Measurements from ENCODE around the gene SLC26A4.

SLC26A4 gene

DNA sequence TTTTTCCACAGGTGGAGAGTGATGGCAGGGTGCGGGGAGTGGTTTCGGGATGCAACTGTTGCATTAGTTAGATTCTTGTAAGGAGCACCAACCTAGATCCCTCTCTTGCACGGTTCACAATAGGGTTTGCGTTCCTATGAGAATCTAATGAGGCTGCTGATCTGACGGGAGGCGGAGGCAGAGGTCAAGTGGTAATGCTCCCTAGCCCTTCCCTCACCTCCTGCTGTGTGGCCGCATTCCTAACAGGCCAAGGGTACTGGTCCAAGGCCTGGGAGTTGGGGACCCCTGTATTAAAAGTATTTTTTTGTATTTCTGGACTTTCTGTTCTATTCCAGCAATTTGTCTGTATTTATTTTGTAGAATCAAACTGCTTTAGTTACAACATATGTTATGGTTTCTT is 90.5 kb downstream of the SLC26A4 start:
- no peak for DNase-seq (ENCODE audit: low read depth)

DNA sequence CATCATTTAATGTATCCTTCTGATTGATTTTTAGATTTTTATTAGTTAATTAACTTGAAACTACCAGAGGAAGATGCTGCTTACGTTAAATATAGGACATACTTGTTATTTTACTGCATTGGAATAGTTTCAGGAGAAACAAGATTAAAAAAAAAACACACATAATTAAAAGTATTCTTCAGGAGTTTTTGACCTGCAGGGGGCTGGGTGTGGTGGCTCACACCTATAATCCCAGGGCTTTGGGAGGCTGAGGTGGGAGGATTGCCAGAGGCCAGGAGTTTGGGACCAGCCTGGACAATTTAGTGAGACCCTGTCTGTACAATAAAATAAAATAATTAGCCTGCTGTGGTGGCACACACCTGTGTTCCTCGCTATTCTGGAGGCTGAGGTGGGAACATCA is 94.0 kb downstream of the SLC26A4 start:
- no peak for DNase-seq (ENCODE audit: low read depth)

DNA sequence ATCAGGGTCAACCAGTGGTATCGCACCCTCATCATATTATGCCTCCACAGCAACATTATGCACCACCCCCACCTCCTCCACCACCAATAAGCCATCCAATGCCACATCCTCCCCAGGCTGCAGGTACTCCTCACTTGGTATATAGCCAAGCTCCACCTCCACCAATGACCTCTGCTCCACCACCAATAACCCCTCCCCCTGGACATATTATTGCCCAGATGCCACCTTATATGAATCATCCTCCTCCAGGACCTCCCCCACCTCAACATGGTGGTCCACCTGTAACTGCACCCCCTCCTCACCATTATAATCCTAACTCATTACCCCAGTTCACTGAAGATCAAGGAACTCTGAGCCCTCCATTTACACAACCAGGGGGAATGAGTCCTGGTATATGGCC is 98.0 kb downstream of the SLC26A4 start:
- no peak for DNase-seq (ENCODE audit: low read depth)

DNA sequence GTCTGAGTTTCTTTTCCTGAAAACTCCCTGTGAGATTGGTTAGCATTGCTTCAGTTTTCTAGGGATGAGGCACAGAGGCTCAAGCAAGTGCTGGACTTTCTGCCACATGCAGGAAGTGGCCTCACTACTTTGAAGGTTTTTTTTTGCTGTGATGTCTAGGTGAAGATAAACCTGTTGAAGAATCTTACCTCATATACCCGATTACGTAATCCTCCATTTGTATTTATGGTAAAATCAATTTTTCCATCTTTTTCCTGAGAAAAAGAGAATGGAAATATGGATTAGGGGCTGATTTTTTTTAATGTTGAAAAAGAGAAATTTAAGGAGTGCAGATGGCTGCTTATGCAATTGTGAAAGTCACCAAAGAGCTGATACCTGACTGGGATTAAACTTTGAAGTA is 106.8 kb downstream of the SLC26A4 start:
- no peak for DNase-seq (ENCODE audit: low read depth)

All from activated T-cell treated with anti-CD3 and anti-CD28 coated beads for 48 hours (primary cell).